Upper lobe of left lung (tissue), 4 donors: Measurements from ENCODE around the gene KRTAP5-8.

Experiments
- EP300 ChIP-seq, 4 donors: sonication (generic); formaldehyde crosslinking; IDR thresholded peaks; one replicate each; pipeline ENCODE4 v1.5.1; 2017; ENCODE audit warnings: antibody characterized with exemption in 4 of 4, control low read depth in 2 of 4
- POLR2A ChIP-seq, 4 donors: fragments of 450-650 bp; IDR thresholded peaks; one replicate each; pipeline ENCODE4 v1.5.1; 2016 to 2017; ENCODE audit warnings: antibody characterized with exemption in 4 of 4, mild to moderate bottlenecking in 2 of 4
- POLR2AphosphoS5 ChIP-seq, 2 donors: sonication (generic); formaldehyde crosslinking; IDR thresholded peaks; one replicate each; pipeline ENCODE4 v1.5.1; 2017; ENCODE audit warnings: antibody characterized with exemption in 2 of 2
- TF ChIP-seq, protein P1 (sequence below), 6 experiments: fragments of 450-650 bp in 4 of 6; fragments of 200-600 bp in 2 of 6; sonication (generic) in 2 of 6; IDR thresholded peaks; one replicate each; pipeline ENCODE4 v1.5.1; 2016 to 2019; ENCODE audit warnings: antibody characterized with exemption in 6 of 6

DNA sequence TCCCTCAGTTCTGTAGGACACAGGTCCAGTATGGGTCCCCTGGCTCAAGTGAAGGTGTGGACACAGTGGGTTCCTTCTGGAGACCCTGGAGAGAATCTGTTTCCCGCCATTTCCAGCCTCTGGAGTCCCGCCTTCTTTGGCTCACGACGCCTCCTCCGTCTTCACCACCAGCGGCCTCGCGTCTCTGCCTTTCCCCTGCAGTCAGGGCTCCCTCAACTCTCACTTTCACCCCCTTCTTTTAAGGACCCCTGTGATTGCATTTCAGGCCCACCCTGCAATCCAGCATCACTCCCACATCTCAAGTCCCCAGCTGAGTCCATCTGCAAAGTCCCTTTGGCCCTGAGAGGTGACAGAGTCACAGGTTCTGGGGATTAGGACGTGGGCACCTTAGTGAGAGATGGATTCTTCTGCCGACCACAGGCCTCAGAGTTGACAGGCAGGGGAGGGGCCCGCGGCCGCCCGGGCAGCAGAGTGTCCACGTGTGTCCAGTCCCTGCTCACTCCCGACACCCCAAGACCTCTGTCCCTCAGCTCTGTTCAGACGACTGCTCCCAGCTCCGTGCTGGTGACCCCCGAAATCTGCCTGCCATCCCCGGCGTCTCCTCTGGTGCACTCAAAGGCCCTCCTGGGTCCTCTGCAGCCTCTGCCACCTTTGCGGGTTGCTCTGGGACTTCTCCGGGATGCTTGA lies 47.6 kb upstream of the KRTAP5-8 start:
- no peak for TF ChIP-seq POLR2A (IDR thresholded peaks at IDR 0.05)
- TF ChIP-seq, protein P1, sequence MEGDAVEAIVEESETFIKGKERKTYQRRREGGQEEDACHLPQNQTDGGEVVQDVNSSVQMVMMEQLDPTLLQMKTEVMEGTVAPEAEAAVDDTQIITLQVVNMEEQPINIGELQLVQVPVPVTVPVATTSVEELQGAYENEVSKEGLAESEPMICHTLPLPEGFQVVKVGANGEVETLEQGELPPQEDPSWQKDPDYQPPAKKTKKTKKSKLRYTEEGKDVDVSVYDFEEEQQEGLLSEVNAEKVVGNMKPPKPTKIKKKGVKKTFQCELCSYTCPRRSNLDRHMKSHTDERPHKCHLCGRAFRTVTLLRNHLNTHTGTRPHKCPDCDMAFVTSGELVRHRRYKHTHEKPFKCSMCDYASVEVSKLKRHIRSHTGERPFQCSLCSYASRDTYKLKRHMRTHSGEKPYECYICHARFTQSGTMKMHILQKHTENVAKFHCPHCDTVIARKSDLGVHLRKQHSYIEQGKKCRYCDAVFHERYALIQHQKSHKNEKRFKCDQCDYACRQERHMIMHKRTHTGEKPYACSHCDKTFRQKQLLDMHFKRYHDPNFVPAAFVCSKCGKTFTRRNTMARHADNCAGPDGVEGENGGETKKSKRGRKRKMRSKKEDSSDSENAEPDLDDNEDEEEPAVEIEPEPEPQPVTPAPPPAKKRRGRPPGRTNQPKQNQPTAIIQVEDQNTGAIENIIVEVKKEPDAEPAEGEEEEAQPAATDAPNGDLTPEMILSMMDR (IDR thresholded peaks at IDR 0.05) = no peak
- TF ChIP-seq EP300 (IDR thresholded peaks at IDR 0.05) = no peak
- no peak for TF ChIP-seq POLR2AphosphoS5 (IDR thresholded peaks at IDR 0.05)
